DND-41 (cell line): ENCODE data around the gene GRIK4.

Experiments
- EZH2 ChIP-seq: IDR thresholded peaks from 3 replicates; pipeline ENCODE4 v1.6.1; 2012; ENCODE audit warnings: borderline replicate concordance, low read depth, mild to moderate bottlenecking, moderate library complexity, low read length, inconsistent platforms; ENCODE audit not compliant: severe bottlenecking
- TF ChIP-seq, protein P1 (sequence below): IDR thresholded peaks from 2 replicates; pipeline ENCODE4 v1.5.1; 2012; ENCODE audit warnings: borderline replicate concordance, low read length, moderate library complexity, mild to moderate bottlenecking; ENCODE audit not compliant: poor library complexity, severe bottlenecking; ENCODE audit errors: extremely low read depth

DNA sequence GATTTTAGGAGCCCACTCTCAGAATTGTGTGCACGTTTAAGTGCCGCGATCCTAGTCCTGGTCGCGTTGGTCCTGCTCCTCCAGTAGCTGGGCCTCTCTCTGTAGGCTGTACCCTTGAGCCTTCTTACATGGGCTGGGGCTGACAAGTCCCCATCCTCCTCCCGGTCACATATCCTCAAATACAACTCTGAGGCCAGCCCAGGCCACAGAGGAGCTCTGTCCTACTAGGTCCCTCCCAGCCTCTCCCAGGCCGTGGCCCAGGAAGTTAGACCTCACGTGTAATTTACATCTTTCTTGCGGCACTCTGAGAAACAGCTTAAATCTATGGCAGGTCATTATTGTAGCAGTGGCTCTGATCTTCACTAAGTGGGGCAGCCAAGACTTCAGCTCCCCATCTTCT, 305.2 kb downstream of the GRIK4 start:
- TF ChIP-seq, protein P1, sequence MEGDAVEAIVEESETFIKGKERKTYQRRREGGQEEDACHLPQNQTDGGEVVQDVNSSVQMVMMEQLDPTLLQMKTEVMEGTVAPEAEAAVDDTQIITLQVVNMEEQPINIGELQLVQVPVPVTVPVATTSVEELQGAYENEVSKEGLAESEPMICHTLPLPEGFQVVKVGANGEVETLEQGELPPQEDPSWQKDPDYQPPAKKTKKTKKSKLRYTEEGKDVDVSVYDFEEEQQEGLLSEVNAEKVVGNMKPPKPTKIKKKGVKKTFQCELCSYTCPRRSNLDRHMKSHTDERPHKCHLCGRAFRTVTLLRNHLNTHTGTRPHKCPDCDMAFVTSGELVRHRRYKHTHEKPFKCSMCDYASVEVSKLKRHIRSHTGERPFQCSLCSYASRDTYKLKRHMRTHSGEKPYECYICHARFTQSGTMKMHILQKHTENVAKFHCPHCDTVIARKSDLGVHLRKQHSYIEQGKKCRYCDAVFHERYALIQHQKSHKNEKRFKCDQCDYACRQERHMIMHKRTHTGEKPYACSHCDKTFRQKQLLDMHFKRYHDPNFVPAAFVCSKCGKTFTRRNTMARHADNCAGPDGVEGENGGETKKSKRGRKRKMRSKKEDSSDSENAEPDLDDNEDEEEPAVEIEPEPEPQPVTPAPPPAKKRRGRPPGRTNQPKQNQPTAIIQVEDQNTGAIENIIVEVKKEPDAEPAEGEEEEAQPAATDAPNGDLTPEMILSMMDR: no peak
- no peak for TF ChIP-seq EZH2
